Measurements from ENCODE around the gene PGM1. TPM values are rescaled to one million over a fixed set of nuclear protein-coding genes. Genes with fewer than 3 reads are reported as not detected.

PGM1 gene
- not detected in 2 replicates for total RNA-seq (2011; cell fraction: chromatin; rRNA removed; ENCODE audit: low replicate concordance)
- total RNA-seq (2011; cell fraction: nucleolus; rRNA removed), result not detected in 2 replicates
- total RNA-seq (2011; cell fraction: nucleoplasm; rRNA removed), result not detected in 2 replicates
- total RNA-seq (2014; rRNA removed) (0.14 TPM in 1 of 2 replicates, not detected in the other), total RNA-seq (2014; rRNA removed; fragmentation: Illumina TruSeq; extraction: Trizol) (not detected in 2 replicates), total RNA-seq (2015; rRNA removed; fragmentation: Illumina TruSeq; extraction: Trizol) (not detected in 2 replicates), total RNA-seq (2021) (0.31 and 0.45 TPM in 2 replicates), polyA plus RNA-seq (2011; rRNA removed) (0.03 TPM in 1 of 2 replicates, not detected in the other), polyA plus RNA-seq (2014; fragmentation: Illumina TruSeq; extraction: Trizol) (not detected in 2 replicates), polyA plus RNA-seq (2014; fragmentation: Nextera tagmentation; extraction: Ambion mirVana) (not detected), polyA plus RNA-seq (2014; rRNA removed) (0.04 TPM in 1 of 2 replicates, not detected in the other), polyA minus RNA-seq (2011; rRNA and poly(A)+ RNA removed) (not detected in 2 replicates), Bru-seq, nascent RNA (percentile 14 among the genes with signal in this experiment), BruChase-seq, experiment 1, labeled RNA remaining after a 2-hour chase (percentile 15 among the genes with signal in this experiment), BruChase-seq, experiment 2, labeled RNA remaining after a 6-hour chase (percentile 19 among the genes with signal in this experiment)
- not detected in 2 replicates for polyA plus RNA-seq (2011; cell fraction: cytosol; rRNA removed)
- 0.04 TPM in 1 of 2 replicates, not detected in the other for polyA plus RNA-seq (2011; cell fraction: nucleus; rRNA removed)
- polyA plus RNA-seq (2012), result 0.05 TPM in 1 of 2 replicates, not detected in the other
- 0.55 TPM in 1 of 2 replicates, not detected in the other for polyA minus RNA-seq (2011; cell fraction: cytosol; rRNA and poly(A)+ RNA removed)
- polyA minus RNA-seq (2011; cell fraction: nucleus; rRNA and poly(A)+ RNA removed), result not detected in 2 replicates
- long read RNA-seq, experiment 1, result 0 reads
- long read RNA-seq, experiment 2, result 0 reads
- long read RNA-seq, experiment 3, result 0 reads

- POLR2A ChIA-PET, result interaction anchor here (0.7 kb wide), 1 partner anchor 233 kb away, joined by 3 read pairs; no protein-coding TSS in a partner anchor
- Histone ChIP-seq H3K9me3 (replicated peaks; ENCODE audit: control insufficient read depth, insufficient read depth, low read depth, low read length) (no peaks in the 10 kb centered on the region), H3K9me1 (ENCODE audit: control insufficient read depth, insufficient read depth, low read length) (no peaks in the 10 kb centered on the region), H3K36me3 (ENCODE audit: control insufficient read depth, insufficient read depth, low read length) (no peaks in the 10 kb centered on the region), H4K20me1 (replicated peaks; ENCODE audit: control insufficient read depth, insufficient read depth, low read length) (no peaks in the 10 kb centered on the region), H3K9ac (ENCODE audit: insufficient read depth in 1 of 2, low read depth in 2 of 2, low read length in 2 of 2) (no peak within 1 kb of the TSS), H3K4me2 (ENCODE audit: insufficient read depth, low read length) (peak within 1 kb of the TSS; percentile 46; the same call in 1 of the 2 replicates), H3K4me1 (replicated peaks in 1 of 2; ENCODE audit: control insufficient read depth in 2 of 2, insufficient read depth in 2 of 2, low read length in 2 of 2) (peaks cover 0 to 12% of the 10 kb centered on the region in 2 experiments; a peak in 2 of 5 replicates), H2AFZ (ENCODE audit: low read depth, low read length) (0 out of 2 replicates have a peak within 1 kb of the TSS, but pooled peaks have one; percentile 24), H3K4me3 (peak within 1 kb of the TSS; percentile 8; the same call in 1 of the 2 replicates), H3K27me3 (ENCODE audit: control insufficient read depth in 2 of 2, insufficient read depth in 2 of 2, low read length in 2 of 2) (peaks cover 12 to 23% of the 10 kb centered on the region in 2 experiments; a peak in 4 of 5 replicates), H3K79me2 (ENCODE audit: control insufficient read depth, insufficient read depth, low read length) (no peaks in the 10 kb centered on the region), H3K27ac (ENCODE audit: extremely low read depth, low read depth, low read length) (no peak within 1 kb of the TSS)
- TF ChIP-seq ZNF408 (CRISPR knock-in tag; IDR thresholded peaks at IDR 0.05; ENCODE audit: low read depth), result no peak
- no peak for TF ChIP-seq CBFA2T2 (conservative IDR thresholded peaks at IDR 0.05)
- TF ChIP-seq SNRNP70 (optimal IDR thresholded peaks at IDR 0.05; ENCODE audit: low read depth, low read length), result no peak
- TF ChIP-seq POU5F1 (IDR thresholded peaks at IDR 0.05; ENCODE audit: borderline replicate concordance, low read depth, low read length, partially characterized antibody), result no peak
- TF ChIP-seq BACH1 (tag; IDR thresholded peaks at IDR 0.05), result no peak
- TF ChIP-seq RBM14 (IDR thresholded peaks at IDR 0.05; ENCODE audit: borderline replicate concordance, insufficient read depth, low read depth, low read length), result no peak
- no peak for TF ChIP-seq KDM2B (CRISPR knock-in tag; IDR thresholded peaks at IDR 0.05)
- no peak for TF ChIP-seq NR4A1 (CRISPR knock-in tag; IDR thresholded peaks at IDR 0.05)
- no peak for TF ChIP-seq NR4A1 (tag; IDR thresholded peaks at IDR 0.05)
- TF ChIP-seq RBM22 (IDR thresholded peaks at IDR 0.05; ENCODE audit: low read depth, low read length, poor library complexity, severe bottlenecking), result no peak
- no peak for TF ChIP-seq MTA3 (IDR thresholded peaks at IDR 0.05; ENCODE audit: borderline replicate concordance)
- no peak for TF ChIP-seq FOXO4 (CRISPR knock-in tag; IDR thresholded peaks at IDR 0.05)
- no peak for TF ChIP-seq ILF3 (IDR thresholded peaks at IDR 0.05; ENCODE audit: borderline replicate concordance)
- no peak for TF ChIP-seq ZNF232 (CRISPR knock-in tag; IDR thresholded peaks at IDR 0.05)
- TF ChIP-seq ZNF551 (CRISPR knock-in tag; IDR thresholded peaks at IDR 0.05), result no peak
- FAIRE-seq, result no peak
- DNase-seq (ENCODE audit: extremely low read depth in 1 of 4, low spot score in 3 of 4), result peak in 1 of 4 experiments; percentile 2
- in situ Hi-C loops (cut with MboI) (no loop called here), intact Hi-C loops (cut with micrococcal nuclease) (no loop called here)
- BruUV-seq (replicated peaks), result no TSS peak
- peak; percentile 51 for ATAC-seq
- WGBS (ENCODE audit: insufficient coverage, low coverage, missing lambda C conversion rate), result 37% methylated on average over 35 of the region's 64 CpGs
- CTCF ChIA-PET (ENCODE audit: low intra/inter-chr PET ratio), result no interaction called here
Observed at GRCh38 chr1:63593303-63593885, at the start of gene PGM1. TSS of gene PGM1 (plus strand) at chr1:63593411. CDS start at chr1:63593489, 78 bp downstream.

All from K562 (cell line).